GM12878 (cell line): Measurements from ENCODE around the gene PLXDC1. TPM values are rescaled to one million over a fixed set of nuclear protein-coding genes. Genes with fewer than 3 reads are reported as not detected.

Source experiments
- ATAC-seq: fragments of 200-7000 bp; cut with Tn5 transposase; 3 replicates; pipeline ENCODE4 v1.9.1; 2020; ENCODE audit warnings: mild to moderate bottlenecking, moderate library complexity
- BruUV-seq: library from RNA; stranded (reverse); fragments of 400-500 nt; replicated peaks from 2 replicates; lab custom pipeline; 2021; lab: Mats Ljungman, UMichigan
- CTCF ChIA-PET: fragments of 300-600 bp; sonication (Branson Sonifier 250); formaldehyde crosslinking; extraction: SDS; loops from one replicate; lab custom pipeline; 2021; ENCODE audit warnings: inconsistent platforms; lab: Yijun Ruan, JAX
- POLR2A ChIA-PET: fragments of 350-600 bp; formaldehyde crosslinking; extraction: SDS; loops from one replicate; lab custom pipeline; 2021; ENCODE audit warnings: inconsistent platforms; lab: Charles Lee
- RAD21 ChIA-PET: fragments of 300-600 bp; sonication (Branson Sonifier 250); formaldehyde crosslinking; loops from one replicate; lab custom pipeline; 2023; ENCODE audit warnings: antibody characterized with exemption; ENCODE audit not compliant: unreplicated experiment; lab: Charles Lee
- SMC1A ChIA-PET: fragments of 300-600 bp; sonication (Branson Sonifier 250); formaldehyde crosslinking; loops from one replicate; lab custom pipeline; 2023; ENCODE audit not compliant: unreplicated experiment, uncharacterized antibody; lab: Charles Lee
- DNase-seq: peaks from one replicate; pipeline ENCODE4 v3.0.0-alpha.2; 2011; ENCODE audit warnings: low read depth, low spot score
- FAIRE-seq: peaks from 3 replicates; lab custom pipeline; 2011; peaks lifted over from hg19 to GRCh38; lab: Jason Lieb, UNC
- H2AFZ ChIP-seq: 2 replicates; pipeline ENCODE4 v1.6.0; 2011; ENCODE audit warnings: low read depth, low read length, control low read depth; ENCODE audit not compliant: control insufficient read depth
- H3K27ac ChIP-seq: 2 replicates; pipeline ENCODE4 v1.5.1; 2011; ENCODE audit warnings: control low read depth; ENCODE audit not compliant: control insufficient read depth, insufficient read depth
- H3K27me3 ChIP-seq, 2 experiments: replicated peaks in 1 of 2; 2 replicates each; pipeline versions ENCODE4 v1.6.0 to v1.6.1; 2011; ENCODE audit warnings: low read length in 1 of 2; ENCODE audit not compliant: control insufficient read depth in 2 of 2, insufficient read depth in 2 of 2
- H3K36me3 ChIP-seq, 2 experiments: 2 replicates each; pipeline ENCODE4 v1.5.1; 2011; ENCODE audit warnings: low read length in 1 of 2; ENCODE audit not compliant: control insufficient read depth in 2 of 2, insufficient read depth in 2 of 2
- H3K4me1 ChIP-seq: 2 replicates; pipeline ENCODE4 v1.6.1; 2011; ENCODE audit warnings: mild to moderate bottlenecking, low read length, moderate library complexity, mixed read lengths; ENCODE audit not compliant: control insufficient read depth, insufficient read depth
- H3K4me2 ChIP-seq: 2 replicates; pipeline ENCODE4 v1.6.0; 2011; ENCODE audit warnings: control low read depth; ENCODE audit not compliant: control insufficient read depth, insufficient read depth
- H3K4me3 ChIP-seq: fragments of 200-600 bp; sonication (generic); 2 replicates; pipeline ENCODE4 v1.5.1; 2016
- H3K79me2 ChIP-seq: 2 replicates; pipeline ENCODE4 v1.6.0; 2011; ENCODE audit warnings: low read length; ENCODE audit not compliant: control insufficient read depth, insufficient read depth
- H3K9ac ChIP-seq: 2 replicates; pipeline ENCODE4 v1.8.0; 2011; ENCODE audit warnings: low read length, control low read depth, mixed read lengths; ENCODE audit not compliant: control insufficient read depth, insufficient read depth
- H3K9me3 ChIP-seq: replicated peaks from 3 replicates; pipeline ENCODE4 v1.5.1; 2011; ENCODE audit warnings: mild to moderate bottlenecking, low read length; ENCODE audit not compliant: control insufficient read depth, insufficient read depth
- H4K20me1 ChIP-seq: 2 replicates; pipeline ENCODE4 v1.6.0; 2011; ENCODE audit not compliant: control insufficient read depth, insufficient read depth
- ATF2 ChIP-seq: IDR thresholded peaks from 2 replicates; pipeline ENCODE4 v1.6.1; 2012; ENCODE audit warnings: low read length, inconsistent platforms
- KDM1A ChIP-seq: fragments of 200-600 bp; sonication (generic); IDR thresholded peaks from 2 replicates; pipeline ENCODE4 v1.6.1; 2016; ENCODE audit warnings: borderline replicate concordance
- MYB ChIP-seq: fragments of 150-350 bp; IDR thresholded peaks from 2 replicates; pipeline ENCODE4 v1.6.1; 2014; ENCODE audit warnings: mild to moderate bottlenecking, low read depth, low read length, borderline replicate concordance
- NR2C1 ChIP-seq: fragments of 450-650 bp; IDR thresholded peaks from 2 replicates; pipeline ENCODE4 v1.6.1; 2017; ENCODE audit warnings: antibody characterized with exemption, mild to moderate bottlenecking, moderate library complexity
- RCOR1 ChIP-seq: conservative IDR thresholded peaks from 2 replicates; pipeline ENCODE4 v1.6.1; 2012; ENCODE audit warnings: low read depth, low read length, improper control_type of control experiment
- RFX5 ChIP-seq: IDR thresholded peaks from 2 replicates; pipeline ENCODE4 v1.6.1; 2011; ENCODE audit warnings: low read depth, low read length, improper control_type of control experiment
- SP1 ChIP-seq: IDR thresholded peaks from one replicate; pipeline ENCODE4 v1.6.1; 2011; ENCODE audit warnings: low read depth, low read length
- SUPT20H ChIP-seq: IDR thresholded peaks from 2 replicates; pipeline ENCODE4 v1.6.1; 2011; ENCODE audit warnings: low read depth, mild to moderate bottlenecking, low read length, moderate library complexity, borderline replicate concordance; ENCODE audit not compliant: control insufficient read depth
- ZNF24 ChIP-seq: fragments of 450-650 bp; IDR thresholded peaks from 2 replicates; pipeline ENCODE4 v1.6.1; 2017; ENCODE audit warnings: antibody characterized with exemption, mild to moderate bottlenecking
- ZNF687 ChIP-seq: fragments of 450-650 bp; IDR thresholded peaks from 2 replicates; pipeline ENCODE4 v1.6.1; 2017; ENCODE audit warnings: mild to moderate bottlenecking, moderate library complexity
- whole genome bisulfite sequencing: methylation state at CpG from one replicate; pipeline ENCODE4 v1.1.6; 2016; ENCODE audit warnings: low lambda C conversion rate; ENCODE audit not compliant: insufficient replicate concordance, insufficient coverage; ENCODE audit errors: missing lambda C conversion rate; 5-methylcytosine and 5-hydroxymethylcytosine counted together
- in situ Hi-C: fragments of 300-500 bp; cut with MboI; formaldehyde crosslinking; loops from 9 replicates; pipeline ENCODE4 v1.14.3; 2018; ENCODE audit warnings: mixed read lengths
- intact Hi-C: fragments of 100-400 bp; cut with micrococcal nuclease; formaldehyde crosslinking; loops from one replicate; pipeline ENCODE4 v1.14.2; 2022; ENCODE audit not compliant: unreplicated experiment
- polyA plus RNA-seq, 11 experiments: library from polyadenylated mRNA; depleted of rRNA in 4 of 11; unstranded in 6 of 11; stranded (reverse) in 5 of 11; fragments of >200 nt; fragmentation: Nextera tagmentation in 4 of 11; fragmentation: Illumina TruSeq in 1 of 11; extraction: Ambion mirVana in 4 of 11; extraction: Trizol in 1 of 11; gene quantifications; 1 replicate in 1 of 11; 2 replicates in 10 of 11; pipeline versions ENCODE4 v1.2.1 to v1.2.3, GENCODE V29; 2011 to 2016; ENCODE audit warnings: inconsistent platforms in 2 of 11, missing spikeins in 2 of 11, low read depth in 1 of 11
- total RNA-seq, 4 experiments: library from RNA; depleted of rRNA in 3 of 4; stranded (reverse); fragments of >200 nt in 3 of 4; fragmentation: Illumina TruSeq in 1 of 4; extraction: Trizol in 1 of 4; gene quantifications; 2 replicates each; pipeline versions ENCODE4 v1.2.1 to v1.2.3, GENCODE V29; 2013 to 2021

The PLXDC1 gene
- total and polyA plus RNA-seq, 10 of the 15 experiments (the other 5 are each of a cell fraction or from before 2014, with no cell fraction given) = 0.03 to 0.30 (median 0.22) TPM; not detected in 7

GRCh38 chr17:39132192-39132610 lies 19.2 kb downstream of the PLXDC1 start:
- DNase-seq (no peak), ATAC-seq (no peak), FAIRE-seq (no peak)
- SMC1A ChIA-PET = no interaction called here
- TF ChIP-seq NR2C1 = no peak
- no peak for TF ChIP-seq MYB
- no peaks in the 10 kb centered on the region for H3K36me3 ChIP-seq
- RAD21 ChIA-PET = no interaction called here
- H3K27me3 ChIP-seq = no peaks in the 10 kb centered on the region; a peak in 1 of 4 replicates
- H3K27ac ChIP-seq = no peak overlapping the region
- H2AFZ ChIP-seq = no peak overlapping the region
- intact Hi-C loops (no loop called here), in situ Hi-C loops (no loop called here)
- CTCF ChIA-PET = interaction anchor here (0.7 kb wide), 1 partner anchor 10 kb away, joined by 3 read pairs; no protein-coding TSS in a partner anchor
- no peaks in the 10 kb centered on the region for H3K79me2 ChIP-seq
- no peaks in the 10 kb centered on the region for H4K20me1 ChIP-seq
- BruUV-seq = no TSS peak
- no peaks in the 10 kb centered on the region for H3K4me1 ChIP-seq
- no peak overlapping the region for H3K4me2 ChIP-seq
- no peak overlapping the region for H3K9ac ChIP-seq
- WGBS = 23% methylated on average over 7 of the region's 7 CpGs
- POLR2A ChIA-PET = no interaction called here
- no peaks in the 10 kb centered on the region for H3K9me3 ChIP-seq
- H3K4me3 ChIP-seq = no peak overlapping the region

GRCh38 chr17:39131616-39132015 lies 19.8 kb downstream of the PLXDC1 start:
- whole genome bisulfite sequencing = 24% methylated on average over 6 of the region's 6 CpGs
- POLR2A ChIA-PET = no interaction called here

More at GRCh38 chr17:39131616-39132015, 19.8 kb downstream of the PLXDC1 start:
- H3K27me3 ChIP-seq = no peaks in the 10 kb centered on the region; a peak in 1 of 4 replicates
- no peak for TF ChIP-seq ZNF24
- no peak for TF ChIP-seq ATF2
- TF ChIP-seq SUPT20H = no peak
- TF ChIP-seq ZNF687 = no peak
- no peak for TF ChIP-seq SP1
- TF ChIP-seq RFX5 = no peak
- TF ChIP-seq RCOR1 = no peak
- TF ChIP-seq KDM1A = no peak
- no peak overlapping the region for H3K27ac ChIP-seq
- ChIA-PET CTCF (no interaction called here), SMC1A (no interaction called here), RAD21 (no interaction called here)
- BruUV-seq = no TSS peak
- DNase-seq (no peak), FAIRE-seq (no peak), ATAC-seq (no peak)
- no peak overlapping the region for H2AFZ ChIP-seq
- no peaks in the 10 kb centered on the region for H3K9me3 ChIP-seq
- no peaks in the 10 kb centered on the region for H3K4me1 ChIP-seq
- no peak overlapping the region for H3K4me3 ChIP-seq
- in situ Hi-C loops (no loop called here), intact Hi-C loops (no loop called here)
- no peaks in the 10 kb centered on the region for H3K36me3 ChIP-seq
- H3K79me2 ChIP-seq = no peaks in the 10 kb centered on the region
- no peak overlapping the region for H3K9ac ChIP-seq
- H3K4me2 ChIP-seq = no peak overlapping the region
- no peaks in the 10 kb centered on the region for H4K20me1 ChIP-seq
